Activated CD4-positive, alpha-beta T cell treated with anti-CD3 and anti-CD28 coated beads for 4 hours (primary cell): ENCODE data around the gene BSN.
"Not testable (repeated sequence)": the region's sequence is repeated elsewhere in the genome, so short reads cannot be mapped to it uniquely, and the experiment has no call there.

Source experiments
- DNase-seq, 2 donors: peaks; one replicate each; pipeline ENCODE4 v3.0.0-alpha.2; 2020

Gene BSN

DNA sequence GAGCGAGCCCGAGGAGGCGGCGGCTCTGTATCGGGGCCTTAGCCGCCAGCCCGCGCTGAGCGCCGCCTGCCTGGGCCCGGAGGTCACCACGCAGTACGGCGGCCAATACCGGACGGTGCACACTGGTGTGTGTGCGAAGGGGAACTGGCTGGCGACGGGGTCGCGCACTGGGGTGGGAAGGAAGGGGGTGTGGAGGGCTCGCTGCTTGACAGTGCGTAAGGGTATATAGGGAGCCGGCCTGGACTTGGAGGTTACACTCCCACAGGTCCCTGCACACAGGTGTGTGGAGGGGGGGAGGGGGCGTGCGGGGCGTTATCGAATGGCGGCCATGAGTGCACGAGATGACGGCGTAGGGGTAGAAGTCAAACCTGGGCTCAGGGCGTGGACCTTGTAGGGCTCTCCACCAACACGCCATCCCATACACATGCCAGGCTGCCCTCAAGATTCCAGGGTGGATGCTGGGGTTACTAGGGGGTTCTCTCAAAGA, 120.3 kb downstream of the BSN start:
- DNase-seq: peak in 1 of 2 donors; percentile 39

GRCh38 chr3:49675912-49676311, 121.6 kb downstream of the BSN start:
- no peak for DNase-seq

- no peak for DNase-seq
Observed at GRCh38 chr3:49680493-49681231, 126.4 kb downstream of the BSN start.

DNA sequence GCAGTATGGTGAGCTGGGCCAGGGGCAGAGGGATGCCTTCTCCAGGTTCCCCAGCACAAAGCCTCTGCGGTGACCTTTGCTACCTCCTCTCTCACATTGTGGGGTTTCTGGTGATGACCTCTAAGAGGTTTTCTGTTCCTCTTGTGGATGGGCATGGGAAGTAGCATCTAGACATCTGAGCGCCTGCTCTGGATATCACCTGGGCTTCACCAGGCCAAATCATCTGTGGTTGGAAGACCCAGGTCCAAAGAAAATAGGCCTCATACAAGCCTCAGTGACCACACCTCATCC, 126.9 kb downstream of the BSN start:
- DNase-seq: no peak

DNA sequence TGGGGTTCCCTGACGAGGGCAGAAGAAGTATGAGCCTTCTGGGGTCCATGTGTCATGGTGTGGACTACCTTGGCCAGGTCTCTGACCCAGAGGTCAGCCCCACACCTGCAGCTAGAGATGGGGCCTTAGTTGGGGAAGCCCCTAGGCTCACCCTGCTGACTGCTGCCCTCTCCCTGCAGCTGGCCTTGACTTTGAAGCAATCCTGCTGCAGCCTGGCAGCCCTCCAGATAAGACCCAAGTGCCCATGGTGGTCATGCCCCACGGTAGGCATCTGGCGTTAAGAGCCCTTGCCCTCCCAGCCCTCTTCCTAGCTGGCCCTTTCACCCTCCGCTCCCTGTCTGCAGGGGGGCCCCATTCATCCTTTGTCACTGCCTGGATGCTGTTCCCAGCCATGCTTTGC, 127.3 kb downstream of the BSN start:
- no peak for DNase-seq

DNA sequence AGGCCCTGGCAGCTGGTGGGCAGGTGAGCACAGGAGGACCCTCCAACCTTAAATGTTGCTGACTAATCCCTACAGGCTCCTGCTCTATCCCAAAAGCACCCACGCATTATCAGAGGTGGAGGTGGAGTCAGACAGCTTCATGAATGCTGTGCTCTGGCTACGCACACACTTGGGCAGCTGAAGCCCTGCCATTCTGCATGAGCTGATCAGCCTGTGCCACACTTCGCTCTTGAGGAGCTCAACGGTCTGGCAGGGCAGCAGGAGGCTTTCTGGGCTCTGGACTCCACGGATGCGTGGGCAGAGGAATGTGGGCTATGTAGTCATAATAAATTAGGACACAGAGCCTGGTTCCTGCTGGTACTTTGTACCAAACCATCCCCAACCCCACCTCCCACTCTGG, 128.9 kb downstream of the BSN start:
- DNase-seq: no peak

GRCh38 chr3:49684453-49684852, 130.2 kb downstream of the BSN start:
- not testable (repeated sequence) for DNase-seq

DNA sequence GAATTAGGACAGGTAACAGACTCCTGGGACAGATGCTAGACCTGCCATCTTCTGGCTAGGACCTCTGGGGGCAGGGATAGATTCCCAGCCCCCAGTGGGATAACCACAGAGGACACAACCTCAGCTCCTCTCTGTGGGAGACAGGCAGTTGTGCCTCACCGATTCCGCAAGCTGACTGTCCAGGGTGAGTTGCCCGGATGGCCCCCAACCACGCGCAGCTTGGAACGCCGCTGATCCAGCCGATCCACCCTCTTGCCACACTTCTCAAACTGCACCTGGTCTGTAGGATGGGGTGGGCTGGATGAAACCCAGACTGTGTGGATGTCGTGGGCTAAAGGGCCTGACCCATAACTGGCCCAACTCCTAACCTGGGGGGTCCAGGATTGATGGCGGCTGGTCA, 130.8 kb downstream of the BSN start:
- not testable (repeated sequence) for DNase-seq

- DNase-seq: not testable (repeated sequence)
Observed at GRCh38 chr3:49685846-49686245, 131.6 kb downstream of the BSN start.

DNA sequence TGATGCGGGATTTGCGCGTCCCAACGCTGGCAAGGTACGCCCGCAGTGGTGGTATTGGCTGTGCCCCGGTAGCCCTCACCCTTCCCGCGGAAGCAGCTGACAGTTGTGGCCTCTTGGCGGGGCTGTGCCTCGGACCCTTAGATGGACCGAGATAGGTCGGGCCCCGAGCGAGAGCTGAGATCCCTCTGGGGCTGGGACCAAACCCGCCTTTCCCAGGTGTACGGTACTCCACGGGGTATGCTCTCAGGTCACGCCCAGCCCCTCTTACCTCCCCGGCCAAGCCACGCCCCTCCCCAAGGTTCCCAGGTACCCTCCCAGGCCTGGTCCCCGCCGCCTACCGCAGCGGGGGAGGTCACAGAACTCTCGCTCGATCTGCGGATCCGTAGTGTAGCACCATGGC, 132.1 kb downstream of the BSN start:
- DNase-seq: peak; percentile 32 to 43

- DNase-seq: peak; percentile 32 to 40
Observed at GRCh38 chr3:49686769-49687423, 132.6 kb downstream of the BSN start.

DNA sequence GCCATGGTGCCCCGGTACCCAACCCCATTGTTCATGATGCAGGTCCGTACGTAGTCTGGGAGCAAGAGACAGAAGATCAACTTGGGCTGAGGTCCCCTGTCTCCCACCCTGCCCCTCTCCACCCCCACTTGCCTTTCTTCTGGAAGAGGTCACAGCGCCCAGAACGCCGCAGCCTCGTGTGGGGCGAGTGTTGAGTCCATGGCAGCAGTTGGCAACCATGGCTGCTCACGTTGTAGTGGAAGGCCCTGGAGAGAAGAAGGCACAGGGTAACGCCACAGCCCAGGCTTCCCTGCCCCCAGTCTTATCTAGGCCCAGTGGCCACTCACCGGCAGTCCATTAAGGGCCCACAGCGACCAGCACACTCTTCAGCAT, 133.1 kb downstream of the BSN start:
- DNase-seq: not testable (repeated sequence)

GRCh38 chr3:49688338-49689045, 134.2 kb downstream of the BSN start:
- not testable (repeated sequence) for DNase-seq

DNA sequence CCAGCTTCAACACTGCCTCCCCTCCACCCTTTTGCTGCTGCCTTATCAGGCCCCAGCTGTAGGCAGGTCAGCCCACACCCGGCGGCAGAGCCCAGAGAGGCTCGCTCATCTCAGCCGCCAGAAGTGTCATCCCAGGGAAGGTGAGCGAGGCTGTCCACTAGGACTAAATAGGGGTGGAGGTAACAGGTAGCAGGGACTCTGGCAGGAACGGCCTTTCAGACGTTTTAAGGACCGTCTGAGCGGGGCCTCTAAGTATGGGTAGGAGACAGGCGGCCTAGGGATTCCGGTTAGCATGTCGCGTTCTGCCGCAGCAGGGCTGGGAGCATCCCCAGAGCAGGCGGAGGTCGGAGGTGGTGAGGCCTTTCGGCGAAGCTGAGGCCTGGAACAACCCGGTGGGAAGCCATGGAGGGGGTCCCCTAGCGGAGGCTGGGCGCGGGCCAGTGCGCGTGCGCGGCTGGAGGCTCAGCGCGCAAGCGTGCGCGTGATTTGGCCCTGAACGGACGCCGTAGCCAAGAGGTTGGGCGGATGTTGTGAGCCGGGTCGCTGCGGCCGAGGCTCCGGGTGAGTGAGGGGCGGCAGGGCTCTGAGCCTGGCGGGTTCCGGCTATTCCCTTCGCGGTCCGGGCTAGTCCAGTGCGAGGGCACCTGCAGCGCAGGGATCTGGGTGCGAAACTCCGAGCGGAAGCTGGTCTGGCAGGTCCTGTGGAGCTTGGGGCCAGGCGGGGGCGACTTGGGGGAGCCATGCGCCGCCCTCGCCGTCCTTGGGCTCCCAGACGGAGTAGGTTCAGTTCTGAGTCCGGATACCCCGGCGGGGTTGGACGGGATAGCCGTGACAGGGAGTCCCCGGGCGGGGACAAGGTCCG, 135.0 kb downstream of the BSN start, which contains the start of the genes MST1 and RNF123:
TSS of gene MST1 (minus strand) at position 429 of the 862 bp plus-strand sequence. CDS start 783 bp downstream, outside the sequence.
TSS of gene RNF123 (plus strand) at position 512 of the 862 bp plus-strand sequence. CDS start 1,609 bp downstream, outside the sequence.
- DNase-seq: peak; percentile 89 to 90

DNA sequence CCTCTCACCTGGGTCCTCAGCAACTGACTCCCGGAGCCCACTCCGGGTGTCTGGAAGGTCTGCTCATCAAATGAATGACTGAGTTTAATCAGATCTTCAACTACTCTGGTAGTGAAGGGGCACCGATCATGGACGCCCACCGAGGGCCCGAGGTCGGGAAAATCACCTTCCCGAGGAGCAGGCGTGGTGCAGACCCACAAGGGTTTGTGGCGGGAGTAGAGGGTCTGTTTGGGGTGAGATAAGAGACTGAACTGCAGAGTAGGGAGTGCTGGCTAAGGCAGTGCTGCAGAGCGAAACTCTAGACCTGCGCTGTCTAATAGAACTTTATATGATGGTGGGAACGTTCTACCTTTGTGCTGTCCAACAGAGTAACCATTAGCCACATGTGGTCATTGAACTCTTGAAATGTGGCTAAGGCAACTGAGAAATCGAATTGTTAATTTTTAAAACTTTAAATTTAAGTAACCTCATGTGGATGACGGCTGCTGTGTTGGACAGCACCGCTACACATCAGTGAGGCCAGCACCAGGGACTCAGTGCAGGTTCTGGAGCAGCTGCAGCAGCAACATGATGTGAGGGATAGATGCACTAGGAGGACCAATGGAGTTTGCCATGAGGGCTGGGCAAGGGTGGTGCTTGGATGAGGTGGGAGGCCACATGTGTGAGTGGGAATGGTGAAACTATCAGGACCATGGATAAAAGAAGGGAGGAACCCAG, 135.8 kb downstream of the BSN start:
- DNase-seq: not testable (repeated sequence)

GRCh38 chr3:49690856-49691255, 136.6 kb downstream of the BSN start:
- DNase-seq: not testable (repeated sequence)

DNA sequence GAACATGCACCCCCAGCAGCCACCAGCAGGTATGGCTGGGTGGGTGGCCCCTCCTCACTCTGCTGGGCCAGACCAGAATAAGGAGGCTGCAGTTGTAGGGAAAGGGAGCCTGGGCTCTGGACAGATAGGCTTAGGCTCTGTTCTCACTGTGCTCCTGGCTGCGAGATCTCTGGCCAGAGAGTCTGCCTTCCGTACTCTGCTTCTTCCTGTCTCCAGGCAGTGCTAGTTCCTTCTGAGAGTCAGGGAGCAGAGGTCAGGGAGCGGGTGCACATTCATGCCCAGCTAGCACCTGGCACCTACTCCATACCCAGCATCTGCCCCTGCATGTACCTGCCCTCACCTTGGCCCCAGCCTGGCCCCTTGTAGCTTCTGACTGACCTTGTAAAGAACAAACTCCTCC, 137.2 kb downstream of the BSN start:
- DNase-seq: not testable (repeated sequence)

- not testable (repeated sequence) for DNase-seq
Observed at GRCh38 chr3:49694409-49695070, 140.3 kb downstream of the BSN start.

- not testable (repeated sequence) for DNase-seq
Observed at GRCh38 chr3:49695350-49696015, 141.2 kb downstream of the BSN start.

- DNase-seq: no peak
Observed at GRCh38 chr3:49699281-49699979, 145.2 kb downstream of the BSN start.
